ENCODE measurements around the gene CYP2C8. TPM values are rescaled to one million over a fixed set of nuclear protein-coding genes. Genes with fewer than 3 reads are reported as not detected.
"Not testable (repeated sequence)": the region's sequence is repeated elsewhere in the genome, so short reads cannot be mapped to it uniquely, and the experiment has no call there.

The CYP2C8 gene
- 0.49 TPM for polyA plus RNA-seq (ENCODE audit: insufficient read length)

GRCh38 chr10:95069286-95069685 is at the start of gene CYP2C8:
CYP2C8 (minus strand) TSS chr10:95069497; CDS start chr10:95069402, 95 bp downstream.
- no peak for DNase-seq

DNA sequence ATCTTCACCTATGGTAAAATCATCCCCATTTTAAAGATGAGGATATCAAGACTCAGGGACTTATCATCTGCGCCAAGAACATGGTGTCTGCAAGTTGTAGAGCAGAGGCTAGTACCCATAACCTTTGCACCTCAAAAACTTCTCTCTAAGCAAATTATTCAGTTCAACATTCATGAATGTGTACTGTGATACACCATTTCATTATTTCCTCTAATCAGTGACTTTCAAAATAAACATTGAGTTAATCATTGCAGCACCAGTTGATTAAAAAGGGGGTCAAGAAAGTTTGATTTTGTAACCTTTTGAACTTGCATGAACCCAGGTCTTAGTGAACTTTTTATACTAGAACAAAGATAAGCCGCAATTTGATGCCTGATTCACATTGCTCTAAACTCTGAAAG is 47.6 kb upstream of the CYP2C8 start:
- DNase-seq = no peak

DNA sequence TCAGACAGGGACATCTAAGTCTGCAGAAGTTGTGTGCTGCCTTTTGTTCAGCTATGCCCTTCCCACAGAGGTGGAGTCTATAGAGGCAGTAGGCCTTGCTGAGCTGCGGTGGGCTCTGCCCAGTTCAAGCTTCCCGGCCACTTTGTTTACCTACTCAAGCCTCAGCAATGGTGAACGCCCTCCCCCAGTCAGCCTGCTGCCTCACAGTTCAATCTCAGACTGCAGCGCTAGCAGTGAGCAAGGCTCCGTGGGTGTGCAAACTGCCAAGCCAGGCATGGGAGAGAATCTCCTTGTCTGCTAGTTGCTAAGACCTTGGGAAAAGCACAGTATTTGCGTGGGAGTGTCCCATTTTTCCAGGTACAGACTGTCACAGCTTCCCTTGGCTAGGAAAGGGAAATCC is 41.5 kb upstream of the CYP2C8 start:
- DNase-seq = not testable (repeated sequence)

- no peak for DNase-seq
These were observed 28.5 kb upstream of the CYP2C8 start for GRCh38 chr10:95097805-95098204.

- DNase-seq = no peak
These were observed 26.8 kb upstream of the CYP2C8 start for GRCh38 chr10:95096143-95096542.

DNA sequence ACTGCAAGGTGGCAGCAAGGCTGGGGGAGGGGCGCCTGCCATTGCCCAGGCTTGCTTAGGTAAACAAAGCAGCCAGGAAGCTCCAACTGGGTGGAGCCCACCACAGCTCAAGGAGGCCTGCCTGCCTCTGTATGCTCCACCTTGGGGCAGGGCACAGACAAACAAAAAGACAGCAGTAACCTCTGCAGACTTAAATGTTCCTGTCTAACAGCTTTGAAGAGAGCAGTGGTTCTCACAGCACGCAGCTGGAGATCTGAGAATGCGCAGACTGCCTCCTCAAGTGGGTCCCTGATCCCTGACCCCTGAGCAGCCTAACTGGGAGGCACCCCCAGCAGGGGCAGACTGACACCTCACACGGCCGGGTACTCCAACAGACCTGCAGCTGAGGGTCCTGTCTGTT is 10.3 kb upstream of the CYP2C8 start:
- DNase-seq = not testable (repeated sequence)

DNA sequence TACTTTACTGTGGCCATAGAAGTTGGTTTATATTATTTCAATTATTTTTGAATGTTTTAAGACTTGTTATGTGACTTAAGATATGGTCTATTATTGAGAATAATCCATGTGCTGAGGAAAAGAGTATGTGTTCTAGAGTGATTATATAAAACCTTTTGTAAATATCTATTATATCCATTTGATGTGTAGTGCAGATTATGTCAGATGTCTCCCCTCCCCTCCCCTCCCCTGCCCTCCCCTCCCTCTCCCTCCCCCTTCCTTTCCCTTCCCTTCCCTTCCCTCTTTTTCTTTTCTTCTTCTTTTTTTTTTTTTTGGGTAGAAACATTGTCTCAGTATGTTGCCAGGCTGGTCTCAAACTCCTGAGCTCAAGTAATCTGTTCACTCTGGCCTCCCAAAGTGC is 8.3 kb upstream of the CYP2C8 start:
- DNase-seq = no peak

DNA sequence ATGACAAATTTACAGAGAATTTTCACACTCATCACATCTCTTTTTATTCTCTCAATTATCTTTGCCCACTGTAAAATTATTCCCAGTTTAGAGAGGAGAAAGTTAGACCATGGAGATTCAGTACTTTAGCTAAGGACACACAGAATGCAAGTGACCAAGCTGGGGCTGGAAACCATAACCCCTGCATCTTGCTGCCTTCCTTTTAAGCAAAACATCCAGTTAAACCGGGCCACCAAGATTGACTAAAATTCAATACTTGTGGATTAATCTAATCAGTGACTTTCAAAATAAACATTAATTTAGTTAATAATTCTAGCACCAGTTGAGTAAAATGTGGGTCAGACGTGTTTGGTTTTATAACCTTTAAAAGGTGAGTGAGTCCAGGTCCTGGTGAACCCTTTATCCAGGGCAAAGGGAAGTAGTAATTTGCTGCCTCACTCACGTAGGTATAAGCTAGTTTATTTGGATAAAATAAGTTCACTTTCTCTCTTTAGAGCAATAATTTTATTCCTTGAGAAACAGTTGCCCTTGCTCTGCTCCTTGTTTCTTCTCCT is 1.9 kb upstream of the CYP2C8 start:
- DNase-seq = no peak

- not testable (repeated sequence) for DNase-seq
These were observed 5.2 kb downstream of the CYP2C8 start for GRCh38 chr10:95064125-95064524.

- DNase-seq = no peak
These were observed 12.4 kb downstream of the CYP2C8 start for GRCh38 chr10:95056744-95057363.

GRCh38 chr10:95049919-95050318 is 19.4 kb downstream of the CYP2C8 start:
- no peak for DNase-seq

DNA sequence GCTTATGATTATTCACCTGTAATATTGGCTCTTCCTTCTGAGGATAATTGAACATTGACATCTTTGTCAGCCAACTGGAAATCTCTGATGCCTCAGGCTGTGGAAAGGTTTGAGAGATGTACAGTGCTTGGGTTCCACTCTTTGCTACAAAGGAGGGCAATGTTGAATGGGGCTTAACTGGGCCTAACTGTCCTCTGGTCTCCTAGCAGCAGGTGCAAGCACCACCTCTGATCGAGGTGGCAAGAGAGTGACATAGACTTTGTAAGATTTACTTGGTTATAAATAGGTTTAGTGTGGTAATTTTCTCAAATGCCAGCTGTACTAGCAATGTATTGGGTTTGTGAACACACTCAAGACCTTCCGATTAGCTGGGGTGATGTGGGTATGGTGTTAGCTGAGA is 21.1 kb downstream of the CYP2C8 start:
- no peak for DNase-seq

DNA sequence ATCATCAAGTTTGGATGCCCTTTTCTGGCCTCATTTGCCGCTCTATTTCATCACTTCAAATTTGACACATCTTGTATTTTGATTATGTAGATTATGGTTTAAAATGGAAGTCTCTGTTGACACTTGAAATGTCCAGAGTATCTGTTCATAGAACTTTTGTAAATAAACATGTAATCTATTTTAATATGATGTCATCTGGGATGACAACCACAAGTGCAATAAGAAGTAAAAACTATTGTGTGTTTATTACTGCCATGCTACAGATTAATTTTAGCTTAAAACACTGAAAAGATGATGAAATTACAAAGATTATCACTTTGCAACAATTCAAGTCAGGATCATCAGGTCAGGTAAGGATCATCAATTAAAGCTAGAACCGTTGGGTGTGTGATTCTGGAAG is 30.0 kb downstream of the CYP2C8 start:
- DNase-seq = no peak

DNA sequence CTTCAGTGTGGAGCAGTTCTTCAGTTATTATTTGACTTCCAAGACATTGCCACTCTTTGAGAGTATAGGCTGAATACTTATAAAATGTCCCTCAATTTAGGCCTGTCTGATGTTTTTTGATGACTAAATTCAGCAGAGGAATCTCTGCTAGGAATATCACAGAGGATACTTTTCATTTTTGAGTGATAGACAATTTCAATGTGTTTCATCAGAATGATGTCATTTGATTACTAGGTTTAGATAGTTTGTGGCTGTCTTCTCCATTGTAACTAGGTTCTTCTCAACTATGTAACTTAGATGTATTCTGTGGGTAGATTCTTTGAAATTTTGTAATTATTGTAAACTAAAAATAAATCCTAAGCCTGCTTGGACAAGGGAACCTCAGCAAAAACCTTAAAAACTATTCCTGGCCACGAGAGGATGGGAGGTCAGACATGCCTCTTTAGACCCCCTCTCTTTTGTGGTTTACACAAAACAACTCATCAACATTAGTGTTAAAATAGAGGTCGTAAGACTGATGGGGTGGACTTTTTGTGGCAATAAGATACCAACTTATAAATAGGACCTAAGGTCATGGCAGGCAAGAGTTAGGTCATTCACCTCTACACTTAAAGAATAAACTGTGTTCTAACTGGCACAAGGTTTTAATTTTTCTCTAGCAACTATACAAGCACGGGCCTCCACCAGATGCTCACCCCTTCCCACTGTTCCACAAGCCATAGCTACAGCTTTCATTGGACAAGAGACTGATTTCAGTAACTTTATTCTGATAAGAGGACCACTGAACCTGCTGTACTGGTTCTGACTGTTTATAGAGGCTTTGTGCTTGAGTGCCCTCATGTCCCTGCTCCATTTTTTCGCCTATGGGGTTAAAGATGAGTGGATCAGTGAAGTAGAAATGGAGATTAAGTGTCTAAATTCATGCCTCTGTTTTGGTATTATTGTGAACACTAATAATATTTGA is 33.7 kb downstream of the CYP2C8 start:
- DNase-seq = no peak

DNA sequence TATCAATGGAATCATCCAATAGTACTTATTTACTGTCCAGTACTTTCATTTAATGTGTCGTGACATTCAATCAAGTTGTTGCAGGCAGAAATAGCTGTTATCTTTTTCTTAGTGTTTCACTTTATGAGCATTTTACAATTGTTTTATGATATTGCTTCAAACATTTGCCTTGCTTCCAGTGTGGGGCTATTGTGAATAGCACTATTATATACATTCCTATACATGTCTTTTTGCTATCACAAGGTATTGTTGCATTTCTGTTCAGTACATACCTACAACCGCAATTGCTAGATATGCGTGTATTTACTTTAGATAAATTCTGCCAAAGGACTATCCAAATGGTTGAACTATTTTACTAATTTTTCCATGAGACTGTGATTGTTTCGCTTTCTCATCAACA is 34.9 kb downstream of the CYP2C8 start:
- no peak for DNase-seq

- no peak for DNase-seq
These were observed 37.6 kb downstream of the CYP2C8 start for GRCh38 chr10:95031656-95032055.

DNA sequence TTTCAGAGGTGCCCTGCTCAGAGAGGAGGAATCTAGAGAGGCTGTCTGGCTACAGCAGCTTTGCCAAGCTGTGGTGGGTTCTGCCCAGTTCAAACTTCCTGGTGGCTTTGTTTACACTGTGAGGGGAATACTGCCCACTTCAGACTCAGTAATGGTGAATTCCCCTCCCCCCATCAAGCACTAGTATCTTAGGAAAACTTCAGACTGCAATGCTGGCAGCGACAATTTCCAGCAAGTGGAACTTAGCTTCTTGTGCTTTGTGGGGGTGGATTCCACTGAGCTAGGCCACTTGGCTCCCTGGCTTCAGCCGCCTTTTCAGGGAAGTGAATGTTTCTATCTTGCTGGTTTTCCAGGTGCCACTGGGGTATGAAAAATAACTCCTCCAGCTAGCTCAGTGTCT is 42.8 kb downstream of the CYP2C8 start:
- DNase-seq = no peak

DNA sequence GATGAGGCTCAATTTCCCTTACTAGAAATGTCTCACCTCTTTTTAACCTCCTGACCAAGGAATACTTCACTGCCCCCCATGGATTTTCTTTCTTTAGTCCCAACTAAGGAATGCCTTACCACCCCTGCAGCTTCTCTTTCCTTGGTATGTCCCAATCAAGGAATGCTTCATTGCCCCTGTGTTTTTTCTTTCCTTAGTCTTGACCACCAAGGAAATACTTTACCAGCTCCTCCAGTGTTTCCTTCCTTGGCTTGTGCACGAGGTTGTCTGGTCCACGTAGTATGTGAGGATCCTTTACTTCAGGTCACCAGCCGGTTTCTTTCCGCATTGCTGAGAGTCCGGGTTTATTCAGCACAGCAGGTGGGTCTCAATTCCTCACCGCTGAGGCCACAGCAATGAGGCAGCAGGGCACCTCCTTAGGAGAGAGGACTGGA is 71.5 kb downstream of the CYP2C8 start:
- no peak for DNase-seq

DNA sequence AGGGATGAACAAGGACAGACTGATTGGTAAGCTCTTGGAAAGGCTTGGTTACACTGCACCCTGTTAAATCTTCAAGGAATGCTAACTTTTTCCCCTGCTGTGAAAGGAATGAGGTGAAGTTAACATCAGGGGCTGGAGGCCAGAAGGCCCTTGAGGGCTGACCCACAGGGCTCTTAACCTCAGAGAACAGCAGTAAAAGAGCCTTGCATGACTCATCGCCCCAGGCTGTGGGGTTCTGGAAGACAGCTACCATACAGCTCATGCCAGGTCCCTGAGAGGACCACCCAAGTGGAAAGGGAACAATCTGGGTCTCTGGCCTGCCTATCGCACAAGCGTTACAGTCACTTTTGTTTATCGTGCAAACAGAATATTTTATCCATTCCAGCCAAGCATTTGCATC is 76.5 kb downstream of the CYP2C8 start:
- no peak for DNase-seq

GRCh38 chr10:94991243-94991888 is 77.9 kb downstream of the CYP2C8 start:
- DNase-seq = no peak

DNA sequence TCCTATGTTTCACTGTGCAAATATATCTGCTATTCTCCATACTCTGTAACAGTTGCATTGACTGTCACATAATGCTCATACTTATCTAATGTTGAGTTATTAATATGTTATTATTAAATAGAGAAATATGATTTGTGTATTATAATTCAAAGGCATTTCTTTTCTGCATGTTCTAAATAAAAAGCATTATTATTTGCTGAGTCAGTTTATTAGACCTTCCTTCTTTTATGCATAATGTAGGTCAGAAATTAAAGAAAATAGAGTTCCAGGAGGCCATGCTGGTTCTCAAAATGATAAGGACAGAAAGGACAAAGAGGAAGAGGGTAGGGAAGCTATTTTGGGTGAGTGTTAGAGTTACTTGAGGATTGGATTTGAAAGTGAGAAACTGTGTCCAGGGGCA is 80.1 kb downstream of the CYP2C8 start:
- no peak for DNase-seq
